ENCODE data around the gene CATSPERE. TPM values are rescaled to one million over a fixed set of nuclear protein-coding genes. Genes with fewer than 3 reads are reported as not detected.
"Not testable (repeated sequence)": the region's sequence is repeated elsewhere in the genome, so short reads cannot be mapped to it uniquely, and the experiment has no call there.

Gene CATSPERE
- total RNA-seq, 1 experiment from 2014 or later: 0.05 TPM

DNA sequence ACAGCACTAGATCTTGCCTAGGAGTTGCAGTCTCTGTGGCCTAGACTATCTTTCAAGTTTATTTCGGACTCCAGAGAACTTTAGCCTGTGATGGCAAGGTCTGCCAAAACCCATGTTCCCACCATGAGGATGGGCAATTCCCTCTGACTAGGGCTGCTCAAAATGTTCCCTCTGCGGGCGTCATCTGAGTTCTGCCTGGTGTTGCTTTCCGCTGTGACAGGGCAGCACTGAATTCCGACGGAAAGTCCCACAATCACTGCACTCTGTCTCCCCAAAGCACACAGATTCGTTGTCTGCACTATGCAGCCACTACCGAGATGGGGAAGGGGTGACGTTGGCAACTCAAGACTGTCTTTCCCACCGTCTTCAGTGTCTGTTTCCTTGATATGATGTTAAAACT lies 75.2 kb downstream of the CATSPERE start:
- no peak overlapping the region for H3K27ac ChIP-seq
- H3K9me3 ChIP-seq (replicated peaks): no peaks in the 10 kb centered on the region
- H3K27me3 ChIP-seq (replicated peaks): no peaks in the 10 kb centered on the region
- no peaks in the 10 kb centered on the region for H3K4me1 ChIP-seq (replicated peaks)
- no peaks in the 10 kb centered on the region for H3K36me3 ChIP-seq
- no peak for DNase-seq (ENCODE audit: low read depth in 1 of 2, low spot score in 2 of 2)
- H3K4me3 ChIP-seq: no peak overlapping the region

DNA sequence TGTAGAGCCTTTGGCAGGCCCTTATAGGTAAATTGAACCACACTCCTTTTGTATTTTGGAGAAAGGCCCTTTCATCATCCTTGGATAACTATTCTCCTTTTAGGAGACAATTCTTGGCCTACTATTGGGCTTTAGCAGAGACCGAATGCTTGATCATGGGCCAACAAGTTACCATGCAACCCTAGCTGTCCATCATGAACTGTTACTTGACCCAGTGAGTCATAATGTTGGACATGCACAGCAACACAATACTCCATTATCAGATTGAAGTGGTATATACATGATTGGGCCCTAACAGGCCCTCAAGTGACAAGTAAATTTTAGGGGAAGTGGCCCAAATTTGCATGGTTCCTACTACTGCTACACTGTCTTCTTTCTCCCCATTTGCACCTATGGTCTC lies 84.4 kb downstream of the CATSPERE start:
- Histone ChIP-seq H3K27me3 (replicated peaks) (no peaks in the 10 kb centered on the region), H3K4me1 (replicated peaks) (no peaks in the 10 kb centered on the region), H3K9me3 (replicated peaks) (no peaks in the 10 kb centered on the region), H3K4me3 (no peak overlapping the region), H3K36me3 (no peaks in the 10 kb centered on the region), H3K27ac (no peak overlapping the region)
- DNase-seq (ENCODE audit: low read depth in 1 of 2, low spot score in 2 of 2): no peak

DNA sequence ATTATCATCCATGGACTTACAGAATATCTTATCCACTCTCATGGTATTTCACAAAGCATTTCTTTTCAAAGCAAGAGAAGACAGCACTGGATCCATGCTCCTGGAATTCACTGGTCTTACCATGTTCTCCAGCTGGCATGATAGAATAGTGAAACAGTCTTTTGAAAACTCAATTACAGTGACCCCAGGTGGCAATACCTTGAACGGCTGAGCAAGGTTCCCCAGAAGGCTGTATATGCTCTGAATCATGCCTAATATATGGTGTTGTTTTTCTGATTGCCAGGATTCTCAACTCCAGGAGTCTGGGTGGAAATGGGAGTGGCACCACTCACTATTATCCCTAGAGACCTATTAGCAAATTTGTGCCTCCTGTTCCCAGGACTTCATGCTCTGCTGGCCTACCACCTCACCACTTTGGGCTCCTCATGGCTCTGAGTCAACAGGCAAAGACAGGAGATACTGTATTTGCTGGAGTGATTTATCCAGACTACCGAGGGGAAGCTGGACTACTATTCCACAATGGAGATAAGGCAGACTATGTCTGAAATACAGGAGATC lies 87.6 kb downstream of the CATSPERE start:
- Histone ChIP-seq H3K9me3 (replicated peaks) (no peaks in the 10 kb centered on the region), H3K4me3 (no peak overlapping the region), H3K36me3 (no peaks in the 10 kb centered on the region), H3K27me3 (replicated peaks) (no peaks in the 10 kb centered on the region), H3K27ac (no peak overlapping the region), H3K4me1 (replicated peaks) (no peaks in the 10 kb centered on the region)
- no peak for DNase-seq (ENCODE audit: low read depth in 1 of 2, low spot score in 2 of 2)

GRCh38 chr1:244552336-244552735 lies 91.3 kb downstream of the CATSPERE start:
- Histone ChIP-seq H3K4me1 (replicated peaks) (no peaks in the 10 kb centered on the region), H3K9me3 (replicated peaks) (no peaks in the 10 kb centered on the region), H3K36me3 (no peaks in the 10 kb centered on the region), H3K27ac (no peak overlapping the region), H3K27me3 (replicated peaks) (no peaks in the 10 kb centered on the region), H3K4me3 (no peak overlapping the region)
- no peak for DNase-seq (ENCODE audit: low read depth in 1 of 2, low spot score in 2 of 2)

GRCh38 chr1:244556263-244556662 lies 95.2 kb downstream of the CATSPERE start:
- Histone ChIP-seq H3K27ac (no peak overlapping the region), H3K4me3 (no peak overlapping the region), H3K4me1 (replicated peaks) (no peaks in the 10 kb centered on the region), H3K9me3 (replicated peaks) (0 out of 2 replicates have a peak, but pooled peaks cover 4% of the 10 kb centered on the region), H3K36me3 (no peaks in the 10 kb centered on the region), H3K27me3 (replicated peaks) (no peaks in the 10 kb centered on the region)
- DNase-seq (ENCODE audit: low read depth in 1 of 2, low spot score in 2 of 2): no peak

DNA sequence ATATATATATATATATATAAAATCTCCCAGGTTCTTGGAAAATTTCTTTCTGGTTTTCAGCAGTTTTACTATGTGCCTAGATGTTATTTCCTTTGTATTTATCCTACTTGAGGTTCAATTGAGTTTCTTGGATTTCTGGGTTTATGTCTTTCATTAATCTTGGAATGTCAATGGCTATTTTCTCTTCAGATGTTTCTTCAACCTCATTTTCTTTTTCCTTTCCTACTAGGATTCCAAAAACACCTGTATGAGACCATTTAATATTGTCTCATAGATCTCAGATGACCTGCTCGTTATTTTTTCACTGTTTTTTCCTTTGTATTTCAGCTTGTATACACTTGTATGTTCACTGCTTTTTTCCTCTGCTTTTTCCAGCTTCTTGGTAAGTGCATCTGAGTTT lies 96.5 kb downstream of the CATSPERE start:
- Histone ChIP-seq H3K4me3 (no peak overlapping the region), H3K9me3 (replicated peaks) (0 out of 2 replicates have a peak, but pooled peaks cover 4% of the 10 kb centered on the region), H3K27me3 (replicated peaks) (no peaks in the 10 kb centered on the region), H3K4me1 (replicated peaks) (no peaks in the 10 kb centered on the region), H3K36me3 (no peaks in the 10 kb centered on the region), H3K27ac (no peak overlapping the region)
- DNase-seq (ENCODE audit: low read depth in 1 of 2, low spot score in 2 of 2): no peak

GRCh38 chr1:244559561-244559960 lies 98.5 kb downstream of the CATSPERE start:
- no peak overlapping the region for H3K4me3 ChIP-seq
- 0 out of 2 replicates have a peak, but pooled peaks cover 4% of the 10 kb centered on the region for H3K9me3 ChIP-seq (replicated peaks)
- no peaks in the 10 kb centered on the region for H3K36me3 ChIP-seq
- H3K27ac ChIP-seq: no peak overlapping the region
- no peak for DNase-seq (ENCODE audit: low read depth in 1 of 2, low spot score in 2 of 2)
- no peaks in the 10 kb centered on the region for H3K27me3 ChIP-seq (replicated peaks)
- H3K4me1 ChIP-seq (replicated peaks): no peaks in the 10 kb centered on the region

GRCh38 chr1:244562877-244563276 lies 101.8 kb downstream of the CATSPERE start:
- not testable (repeated sequence) for H3K27ac ChIP-seq; DNase-seq (ENCODE audit: low read depth in 1 of 2, low spot score in 2 of 2); H3K36me3 ChIP-seq; H3K4me1 ChIP-seq (replicated peaks); H3K27me3 ChIP-seq (replicated peaks); H3K9me3 ChIP-seq (replicated peaks); H3K4me3 ChIP-seq

- no peak for DNase-seq (ENCODE audit: low read depth in 1 of 2, low spot score in 2 of 2)
- Histone ChIP-seq H3K4me1 (replicated peaks) (no peaks in the 10 kb centered on the region), H3K27ac (no peak overlapping the region), H3K36me3 (no peaks in the 10 kb centered on the region), H3K9me3 (replicated peaks) (peaks cover 26% of the 10 kb centered on the region), H3K4me3 (no peak overlapping the region), H3K27me3 (replicated peaks) (no peaks in the 10 kb centered on the region)
Measured at GRCh38 chr1:244573768-244574167, 112.7 kb downstream of the CATSPERE start.

- H3K36me3 ChIP-seq: no peaks in the 10 kb centered on the region
- H3K9me3 ChIP-seq (replicated peaks): peaks cover 26% of the 10 kb centered on the region
- no peaks in the 10 kb centered on the region for H3K4me1 ChIP-seq (replicated peaks)
- H3K27ac ChIP-seq: no peak overlapping the region
- DNase-seq (ENCODE audit: low read depth in 1 of 2, low spot score in 2 of 2): no peak
- H3K27me3 ChIP-seq (replicated peaks): no peaks in the 10 kb centered on the region
- no peak overlapping the region for H3K4me3 ChIP-seq
Measured at GRCh38 chr1:244576259-244576892, 115.3 kb downstream of the CATSPERE start.

DNA sequence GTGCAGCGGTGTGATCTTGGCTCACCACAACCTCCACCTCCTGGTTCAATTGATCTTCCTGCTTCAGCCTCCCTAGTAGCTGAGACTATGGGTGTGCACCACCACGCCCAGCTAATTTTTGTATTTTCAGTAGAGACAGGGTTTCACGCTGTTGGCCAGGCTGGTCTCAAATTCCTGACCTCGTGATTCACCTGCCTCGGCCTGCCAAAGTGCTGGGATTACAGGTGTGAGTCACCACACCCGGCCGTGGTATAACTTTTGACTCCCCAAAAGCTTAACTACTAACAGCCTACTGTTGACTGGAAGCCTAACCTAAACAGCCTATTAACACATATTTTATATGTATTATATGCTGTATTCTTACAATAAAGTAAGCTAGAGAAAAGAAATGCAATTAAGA lies 117.1 kb downstream of the CATSPERE start:
- H3K4me3 ChIP-seq; H3K4me1 ChIP-seq (replicated peaks); DNase-seq (ENCODE audit: low read depth in 1 of 2, low spot score in 2 of 2); H3K36me3 ChIP-seq; H3K27ac ChIP-seq; H3K27me3 ChIP-seq (replicated peaks): not testable (repeated sequence)
- H3K9me3 ChIP-seq (replicated peaks): peaks cover 26% of the 10 kb centered on the region

DNA sequence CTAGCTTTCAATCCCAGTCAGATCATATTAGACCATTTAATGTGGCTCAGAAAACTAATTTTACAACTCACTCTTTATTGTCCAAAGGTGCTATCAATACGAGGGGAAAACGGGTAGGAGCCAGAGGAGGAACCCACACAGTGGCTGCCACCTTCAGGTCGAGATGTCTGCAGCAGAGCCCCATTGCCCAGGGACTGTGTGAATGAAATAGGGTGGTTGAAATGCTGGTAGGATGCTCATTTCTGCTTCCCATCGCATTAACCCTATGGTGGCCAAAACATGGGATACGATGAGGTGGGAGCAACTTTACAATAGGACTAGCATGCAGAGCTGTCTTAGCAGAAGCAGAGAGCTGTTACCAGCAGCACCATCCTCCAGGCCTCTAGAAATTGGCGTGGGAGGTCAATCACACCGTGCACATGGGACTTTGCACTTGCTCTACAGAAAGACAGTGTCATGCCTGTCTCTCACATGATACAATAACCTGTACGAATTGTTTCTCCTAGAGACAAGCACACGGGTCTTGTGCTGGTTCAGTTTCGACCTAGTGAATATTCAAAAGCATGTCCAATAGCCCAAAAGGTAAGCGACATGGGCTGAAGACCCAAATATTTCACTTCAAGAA lies 122.4 kb downstream of the CATSPERE start:
- no peak overlapping the region for H3K4me3 ChIP-seq
- no peak for DNase-seq (ENCODE audit: low read depth in 1 of 2, low spot score in 2 of 2)
- no peaks in the 10 kb centered on the region; the same call in 1 of the 2 replicates for H3K9me3 ChIP-seq (replicated peaks)
- no peaks in the 10 kb centered on the region for H3K4me1 ChIP-seq (replicated peaks)
- H3K27ac ChIP-seq: no peak overlapping the region
- no peaks in the 10 kb centered on the region for H3K36me3 ChIP-seq
- H3K27me3 ChIP-seq (replicated peaks): no peaks in the 10 kb centered on the region

GRCh38 chr1:244585867-244586266 lies 124.8 kb downstream of the CATSPERE start:
- H3K9me3 ChIP-seq (replicated peaks): no peaks in the 10 kb centered on the region; the same call in 1 of the 2 replicates
- no peak overlapping the region for H3K4me3 ChIP-seq
- no peaks in the 10 kb centered on the region for H3K4me1 ChIP-seq (replicated peaks)
- DNase-seq (ENCODE audit: low read depth in 1 of 2, low spot score in 2 of 2): no peak
- H3K27me3 ChIP-seq (replicated peaks): no peaks in the 10 kb centered on the region
- no peak overlapping the region for H3K27ac ChIP-seq
- no peaks in the 10 kb centered on the region for H3K36me3 ChIP-seq

DNA sequence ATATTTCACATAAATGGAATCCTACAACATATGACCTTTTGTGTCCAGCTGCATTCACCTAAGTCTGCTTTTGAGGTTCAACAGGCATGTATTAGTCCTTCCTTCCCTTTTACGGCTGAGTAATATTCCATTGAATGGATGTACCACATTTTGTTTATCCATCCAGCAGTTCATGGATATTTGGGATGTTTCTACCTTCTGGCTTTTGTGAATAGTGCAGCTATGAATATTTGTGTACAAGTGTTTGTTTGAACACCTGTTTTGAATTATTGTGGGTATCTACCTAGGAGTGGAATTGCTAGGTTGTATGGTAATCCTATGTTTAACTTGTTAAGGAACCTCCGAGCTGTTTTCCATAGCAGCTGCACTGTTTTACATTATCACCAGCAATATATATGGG lies 129.6 kb downstream of the CATSPERE start:
- Histone ChIP-seq H3K27me3 (replicated peaks) (no peaks in the 10 kb centered on the region), H3K4me1 (replicated peaks) (no peaks in the 10 kb centered on the region), H3K36me3 (no peaks in the 10 kb centered on the region), H3K9me3 (replicated peaks) (no peaks in the 10 kb centered on the region; the same call in 1 of the 2 replicates), H3K27ac (no peak overlapping the region), H3K4me3 (no peak overlapping the region)
- DNase-seq (ENCODE audit: low read depth in 1 of 2, low spot score in 2 of 2): no peak
